GM12878 (cell line): ENCODE data around the gene C10orf105. TPM values are rescaled to one million over a fixed set of nuclear protein-coding genes. Genes with fewer than 3 reads are reported as not detected.

Source experiments
- ATAC-seq: fragments of 200-7000 bp; cut with Tn5 transposase; 3 replicates; pipeline ENCODE4 v1.9.1; 2020; ENCODE audit warnings: mild to moderate bottlenecking, moderate library complexity
- BruUV-seq: library from RNA; stranded (reverse); fragments of 400-500 nt; replicated peaks from 2 replicates; lab custom pipeline; 2021; lab: Mats Ljungman, UMichigan
- CTCF ChIA-PET: fragments of 300-600 bp; sonication (Branson Sonifier 250); formaldehyde crosslinking; extraction: SDS; loops from one replicate; lab custom pipeline; 2021; ENCODE audit warnings: inconsistent platforms; lab: Yijun Ruan, JAX
- POLR2A ChIA-PET: fragments of 350-600 bp; formaldehyde crosslinking; extraction: SDS; loops from one replicate; lab custom pipeline; 2021; ENCODE audit warnings: inconsistent platforms; lab: Charles Lee
- RAD21 ChIA-PET: fragments of 300-600 bp; sonication (Branson Sonifier 250); formaldehyde crosslinking; loops from one replicate; lab custom pipeline; 2023; ENCODE audit warnings: antibody characterized with exemption; ENCODE audit not compliant: unreplicated experiment; lab: Charles Lee
- SMC1A ChIA-PET: fragments of 300-600 bp; sonication (Branson Sonifier 250); formaldehyde crosslinking; loops from one replicate; lab custom pipeline; 2023; ENCODE audit not compliant: unreplicated experiment, uncharacterized antibody; lab: Charles Lee
- DNase-seq: peaks from one replicate; pipeline ENCODE4 v3.0.0-alpha.2; 2011; ENCODE audit warnings: low read depth, low spot score
- FAIRE-seq: peaks from 3 replicates; lab custom pipeline; 2011; peaks lifted over from hg19 to GRCh38; lab: Jason Lieb, UNC
- H2AFZ ChIP-seq: 2 replicates; pipeline ENCODE4 v1.6.0; 2011; ENCODE audit warnings: low read depth, low read length, control low read depth; ENCODE audit not compliant: control insufficient read depth
- H3K27ac ChIP-seq: 2 replicates; pipeline ENCODE4 v1.5.1; 2011; ENCODE audit warnings: control low read depth; ENCODE audit not compliant: control insufficient read depth, insufficient read depth
- H3K27me3 ChIP-seq, 2 experiments: replicated peaks in 1 of 2; 2 replicates each; pipeline versions ENCODE4 v1.6.0 to v1.6.1; 2011; ENCODE audit warnings: low read length in 1 of 2; ENCODE audit not compliant: control insufficient read depth in 2 of 2, insufficient read depth in 2 of 2
- H3K36me3 ChIP-seq, 2 experiments: 2 replicates each; pipeline ENCODE4 v1.5.1; 2011; ENCODE audit warnings: low read length in 1 of 2; ENCODE audit not compliant: control insufficient read depth in 2 of 2, insufficient read depth in 2 of 2
- H3K4me1 ChIP-seq: 2 replicates; pipeline ENCODE4 v1.6.1; 2011; ENCODE audit warnings: mild to moderate bottlenecking, low read length, moderate library complexity, mixed read lengths; ENCODE audit not compliant: control insufficient read depth, insufficient read depth
- H3K4me2 ChIP-seq: 2 replicates; pipeline ENCODE4 v1.6.0; 2011; ENCODE audit warnings: control low read depth; ENCODE audit not compliant: control insufficient read depth, insufficient read depth
- H3K4me3 ChIP-seq: fragments of 200-600 bp; sonication (generic); 2 replicates; pipeline ENCODE4 v1.5.1; 2016
- H3K79me2 ChIP-seq: 2 replicates; pipeline ENCODE4 v1.6.0; 2011; ENCODE audit warnings: low read length; ENCODE audit not compliant: control insufficient read depth, insufficient read depth
- H3K9ac ChIP-seq: 2 replicates; pipeline ENCODE4 v1.8.0; 2011; ENCODE audit warnings: low read length, control low read depth, mixed read lengths; ENCODE audit not compliant: control insufficient read depth, insufficient read depth
- H3K9me3 ChIP-seq: replicated peaks from 3 replicates; pipeline ENCODE4 v1.5.1; 2011; ENCODE audit warnings: mild to moderate bottlenecking, low read length; ENCODE audit not compliant: control insufficient read depth, insufficient read depth
- H4K20me1 ChIP-seq: 2 replicates; pipeline ENCODE4 v1.6.0; 2011; ENCODE audit not compliant: control insufficient read depth, insufficient read depth
- CBX3 ChIP-seq: fragments of 200-600 bp; sonication (generic); IDR thresholded peaks from 2 replicates; pipeline ENCODE4 v1.6.1; 2016; ENCODE audit warnings: low read depth, borderline replicate concordance
- CHD4 ChIP-seq: fragments of 200-600 bp; sonication (generic); IDR thresholded peaks from 2 replicates; pipeline ENCODE4 v1.6.1; 2016; ENCODE audit warnings: mild to moderate bottlenecking
- CREM ChIP-seq: IDR thresholded peaks from 2 replicates; pipeline ENCODE4 v1.6.1; 2014; ENCODE audit warnings: antibody characterized with exemption, low read depth
- EGR1 ChIP-seq, 2 experiments: IDR thresholded peaks; 1 replicate in 1 of 2; 2 replicates in 1 of 2; pipeline ENCODE4 v1.6.1; 2011 to 2012; ENCODE audit warnings: low read depth in 2 of 2, low read length in 2 of 2, borderline replicate concordance in 1 of 2, mild to moderate bottlenecking in 1 of 2, moderate library complexity in 1 of 2
- EZH2 ChIP-seq: IDR thresholded peaks from 2 replicates; pipeline ENCODE4 v1.6.1; 2012; ENCODE audit warnings: low read depth, mild to moderate bottlenecking, control low read depth, inconsistent platforms, low read length, borderline replicate concordance; ENCODE audit not compliant: control insufficient read depth
- FOXM1 ChIP-seq: IDR thresholded peaks from 2 replicates; pipeline ENCODE4 v1.6.1; 2012; ENCODE audit warnings: low read depth, mild to moderate bottlenecking, inconsistent platforms, low read length, moderate library complexity
- HCFC1 ChIP-seq: fragments of 150-350 bp; IDR thresholded peaks from 2 replicates; pipeline ENCODE4 v1.6.1; 2014; ENCODE audit warnings: low read length
- HDGF ChIP-seq: fragments of 450-650 bp; IDR thresholded peaks from 2 replicates; pipeline ENCODE4 v1.6.1; 2016; ENCODE audit warnings: antibody characterized with exemption
- IKZF1 ChIP-seq: fragments of 450-650 bp; conservative IDR thresholded peaks from 2 replicates; pipeline ENCODE4 v1.6.1; 2017; ENCODE audit warnings: antibody characterized with exemption, mild to moderate bottlenecking
- IRF4 ChIP-seq: IDR thresholded peaks from 2 replicates; pipeline ENCODE4 v1.6.1; 2011; ENCODE audit warnings: low read depth, low read length
- NR2F1 ChIP-seq: fragments of 450-650 bp; conservative IDR thresholded peaks from 2 replicates; pipeline ENCODE4 v1.6.1; 2017; ENCODE audit warnings: mild to moderate bottlenecking
- PAX5 ChIP-seq: IDR thresholded peaks from 2 replicates; pipeline ENCODE4 v1.6.1; 2011; ENCODE audit warnings: low read depth, low read length, borderline replicate concordance
- RAD51 ChIP-seq: fragments of 450-650 bp; IDR thresholded peaks from 2 replicates; pipeline ENCODE4 v1.6.1; 2016; ENCODE audit warnings: moderate library complexity, mild to moderate bottlenecking, inconsistent platforms
- SMAD1 ChIP-seq: fragments of 450-650 bp; IDR thresholded peaks from 2 replicates; pipeline ENCODE4 v1.6.1; 2018; ENCODE audit warnings: mild to moderate bottlenecking, low read depth; ENCODE audit not compliant: partially characterized antibody
- SMAD5 ChIP-seq: IDR thresholded peaks from 2 replicates; pipeline ENCODE4 v1.6.1; 2016; ENCODE audit warnings: antibody characterized with exemption, low read depth
- TCF12 ChIP-seq: IDR thresholded peaks from 2 replicates; pipeline ENCODE4 v1.6.1; 2011; ENCODE audit warnings: low read depth, mild to moderate bottlenecking, low read length
- ZNF207 ChIP-seq: fragments of 450-650 bp; IDR thresholded peaks from 2 replicates; pipeline ENCODE4 v1.6.1; 2014; ENCODE audit warnings: antibody characterized with exemption, mild to moderate bottlenecking, borderline replicate concordance
- ZSCAN29 ChIP-seq: fragments of 450-650 bp; IDR thresholded peaks from 2 replicates; pipeline ENCODE4 v1.6.1; 2017; ENCODE audit warnings: mild to moderate bottlenecking, moderate library complexity
- WGBS: methylation state at CpG from one replicate; pipeline ENCODE4 v1.1.6; 2016; ENCODE audit warnings: low lambda C conversion rate; ENCODE audit not compliant: insufficient replicate concordance, insufficient coverage; ENCODE audit errors: missing lambda C conversion rate; 5-methylcytosine and 5-hydroxymethylcytosine counted together
- in situ Hi-C: fragments of 300-500 bp; cut with MboI; formaldehyde crosslinking; loops from 9 replicates; pipeline ENCODE4 v1.14.3; 2018; ENCODE audit warnings: mixed read lengths
- intact Hi-C: fragments of 100-400 bp; cut with micrococcal nuclease; formaldehyde crosslinking; loops from one replicate; pipeline ENCODE4 v1.14.2; 2022; ENCODE audit not compliant: unreplicated experiment
- polyA plus RNA-seq, 11 experiments: library from polyadenylated mRNA; depleted of rRNA in 4 of 11; unstranded in 6 of 11; stranded (reverse) in 5 of 11; fragments of >200 nt; fragmentation: Nextera tagmentation in 4 of 11; fragmentation: Illumina TruSeq in 1 of 11; extraction: Ambion mirVana in 4 of 11; extraction: Trizol in 1 of 11; gene quantifications; 1 replicate in 1 of 11; 2 replicates in 10 of 11; pipeline versions ENCODE4 v1.2.1 to v1.2.3, GENCODE V29; 2011 to 2016; ENCODE audit warnings: inconsistent platforms in 2 of 11, missing spikeins in 2 of 11, low read depth in 1 of 11
- total RNA-seq, 4 experiments: library from RNA; depleted of rRNA in 3 of 4; stranded (reverse); fragments of >200 nt in 3 of 4; fragmentation: Illumina TruSeq in 1 of 4; extraction: Trizol in 1 of 4; gene quantifications; 2 replicates each; pipeline versions ENCODE4 v1.2.1 to v1.2.3, GENCODE V29; 2013 to 2021
- TF ChIP-seq, protein P1 (sequence below): fragments of 450-650 bp; IDR thresholded peaks from 2 replicates; pipeline ENCODE4 v1.6.1; 2017; ENCODE audit warnings: borderline replicate concordance
- TF ChIP-seq, protein P2 (sequence below): fragments of 450-650 bp; IDR thresholded peaks from 2 replicates; pipeline ENCODE4 v1.6.1; 2017; ENCODE audit warnings: mild to moderate bottlenecking

Gene C10orf105
- total and polyA plus RNA-seq, 10 of the 15 experiments (the other 5 are each of a cell fraction or from before 2014, with no cell fraction given) = 0.04 to 0.06 (median 0.05) TPM; not detected in 7

DNA sequence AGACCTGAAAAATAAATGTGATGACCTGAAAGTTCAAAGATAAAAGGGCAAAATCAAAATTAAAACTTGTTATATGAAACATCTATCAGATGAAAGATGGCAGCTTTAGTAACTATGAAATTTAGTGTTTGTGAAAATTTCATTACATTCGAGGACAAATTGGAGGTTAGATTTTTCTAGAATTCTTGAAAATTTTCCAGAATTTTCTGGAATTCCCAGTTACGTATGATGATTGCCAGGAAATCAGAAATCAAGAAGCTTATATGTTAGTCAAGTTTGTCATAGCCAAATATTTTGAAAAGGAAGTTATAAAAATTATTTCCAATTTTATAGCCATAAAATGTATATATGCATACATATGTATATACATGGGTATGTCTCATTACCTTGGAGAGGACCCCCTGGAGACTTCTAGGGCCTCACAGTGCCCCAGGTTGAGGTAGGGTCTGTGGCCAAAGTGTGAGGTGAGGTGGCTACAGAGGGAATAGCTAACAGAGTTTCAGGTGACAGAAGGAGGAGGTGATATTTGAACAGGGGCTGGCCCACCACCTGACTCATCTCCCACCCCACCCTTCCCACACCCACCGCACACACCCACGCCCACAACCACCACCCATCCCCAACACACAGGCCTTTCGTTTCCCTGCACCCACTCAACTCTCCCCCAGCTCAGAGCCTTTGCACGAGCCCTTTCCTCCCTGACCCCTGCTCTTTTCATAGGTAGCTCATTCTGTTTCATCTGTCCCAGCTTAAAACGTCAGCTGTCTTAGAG is 21.5 kb downstream of the C10orf105 start:
- ChIA-PET POLR2A (interaction anchor here (0.7 to 2.3 kb wide), 5 partner anchors 33 to 322 kb away, joined by 3 to 9 read pairs (median 5); partner anchors contain the start of gene VSIR), CTCF (interaction anchor here (0.6 to 8.9 kb wide), 39 partner anchors 8 to 394 kb away, joined by 3 to 116 read pairs (median 5); partner anchors contain the start of genes C10orf105, CDH23, SLC29A3 and VSIR), SMC1A (interaction anchor here (0.6 to 5.9 kb wide), 25 partner anchors 9 to 379 kb away, joined by 3 to 51 read pairs (median 4); partner anchors contain the start of genes SLC29A3 and VSIR), RAD21 (interaction anchor here (0.6 to 7.2 kb wide), 19 partner anchors 10 to 382 kb away, joined by 3 to 53 read pairs (median 8); partner anchors contain the start of genes PSAP, SLC29A3 and VSIR)
- Histone ChIP-seq H3K4me1 (peaks cover 62% of the 10 kb centered on the region), H3K4me2 (peak overlapping the region; percentile 15; the same call in 1 of the 2 replicates), H3K27ac (no peak overlapping the region), H3K36me3 (no peaks in the 10 kb centered on the region), H2AFZ (no peak overlapping the region), H3K4me3 (no peak overlapping the region), H3K27me3 (no peaks in the 10 kb centered on the region), H3K9me3 (no peaks in the 10 kb centered on the region), H4K20me1 (no peaks in the 10 kb centered on the region), H3K79me2 (no peaks in the 10 kb centered on the region), H3K9ac (no peak overlapping the region)
- WGBS = 0% methylated on average over 7 of the region's 7 CpGs
- in situ Hi-C loops (no loop called here), intact Hi-C loops (loop anchor here (5.0 to 10.0 kb wide), 3 partner anchors 56 to 316 kb away; no protein-coding TSS in a partner anchor)
- DNase-seq (peak; percentile 38), FAIRE-seq (no peak), ATAC-seq (peak; percentile 21)
- BruUV-seq = no TSS peak
- TF ChIP-seq CHD4 (no peak), ZNF207 (no peak), EZH2 (no peak), CBX3 (no peak), RAD51 (no peak), EGR1 (IDR thresholded peaks at IDR 0.05; ENCODE audit: borderline replicate concordance in 1 of 2, low read depth in 2 of 2, low read length in 2 of 2) (peak in 1 of 2 experiments; percentile 96; a peak in 2 of 3 replicates), FOXM1 (peak; percentile 47; the same call in 1 of the 2 replicates), IRF4 (peak; percentile 60; the same call in 1 of the 2 replicates), TCF12 (peak; percentile 45; the same call in 1 of the 2 replicates), HDGF (peak; percentile 82), HCFC1 (no peak), PAX5 (peak; percentile 84; the same call in 1 of the 2 replicates), NR2F1 (peak; percentile 30; the same call in 1 of the 2 replicates), ZSCAN29 (no peak), IKZF1 (peak; percentile 65), SMAD5 (no peak), CREM (peak; percentile 30; the same call in 1 of the 2 replicates), SMAD1 (no peak)
- TF ChIP-seq, protein P1, sequence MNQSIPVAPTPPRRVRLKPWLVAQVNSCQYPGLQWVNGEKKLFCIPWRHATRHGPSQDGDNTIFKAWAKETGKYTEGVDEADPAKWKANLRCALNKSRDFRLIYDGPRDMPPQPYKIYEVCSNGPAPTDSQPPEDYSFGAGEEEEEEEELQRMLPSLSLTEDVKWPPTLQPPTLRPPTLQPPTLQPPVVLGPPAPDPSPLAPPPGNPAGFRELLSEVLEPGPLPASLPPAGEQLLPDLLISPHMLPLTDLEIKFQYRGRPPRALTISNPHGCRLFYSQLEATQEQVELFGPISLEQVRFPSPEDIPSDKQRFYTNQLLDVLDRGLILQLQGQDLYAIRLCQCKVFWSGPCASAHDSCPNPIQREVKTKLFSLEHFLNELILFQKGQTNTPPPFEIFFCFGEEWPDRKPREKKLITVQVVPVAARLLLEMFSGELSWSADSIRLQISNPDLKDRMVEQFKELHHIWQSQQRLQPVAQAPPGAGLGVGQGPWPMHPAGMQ = peak; percentile 63; the same call in 1 of the 2 replicates
- TF ChIP-seq, protein P2, sequence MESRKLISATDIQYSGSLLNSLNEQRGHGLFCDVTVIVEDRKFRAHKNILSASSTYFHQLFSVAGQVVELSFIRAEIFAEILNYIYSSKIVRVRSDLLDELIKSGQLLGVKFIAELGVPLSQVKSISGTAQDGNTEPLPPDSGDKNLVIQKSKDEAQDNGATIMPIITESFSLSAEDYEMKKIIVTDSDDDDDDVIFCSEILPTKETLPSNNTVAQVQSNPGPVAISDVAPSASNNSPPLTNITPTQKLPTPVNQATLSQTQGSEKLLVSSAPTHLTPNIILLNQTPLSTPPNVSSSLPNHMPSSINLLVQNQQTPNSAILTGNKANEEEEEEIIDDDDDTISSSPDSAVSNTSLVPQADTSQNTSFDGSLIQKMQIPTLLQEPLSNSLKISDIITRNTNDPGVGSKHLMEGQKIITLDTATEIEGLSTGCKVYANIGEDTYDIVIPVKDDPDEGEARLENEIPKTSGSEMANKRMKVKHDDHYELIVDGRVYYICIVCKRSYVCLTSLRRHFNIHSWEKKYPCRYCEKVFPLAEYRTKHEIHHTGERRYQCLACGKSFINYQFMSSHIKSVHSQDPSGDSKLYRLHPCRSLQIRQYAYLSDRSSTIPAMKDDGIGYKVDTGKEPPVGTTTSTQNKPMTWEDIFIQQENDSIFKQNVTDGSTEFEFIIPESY = no peak
